RPMI8226 (cell line): ENCODE measurements around the gene CIAO3.

Source experiments
- DNase-seq: peaks from one replicate; pipeline ENCODE4 v3.0.0-alpha.2; 2015

CIAO3 gene

DNA sequence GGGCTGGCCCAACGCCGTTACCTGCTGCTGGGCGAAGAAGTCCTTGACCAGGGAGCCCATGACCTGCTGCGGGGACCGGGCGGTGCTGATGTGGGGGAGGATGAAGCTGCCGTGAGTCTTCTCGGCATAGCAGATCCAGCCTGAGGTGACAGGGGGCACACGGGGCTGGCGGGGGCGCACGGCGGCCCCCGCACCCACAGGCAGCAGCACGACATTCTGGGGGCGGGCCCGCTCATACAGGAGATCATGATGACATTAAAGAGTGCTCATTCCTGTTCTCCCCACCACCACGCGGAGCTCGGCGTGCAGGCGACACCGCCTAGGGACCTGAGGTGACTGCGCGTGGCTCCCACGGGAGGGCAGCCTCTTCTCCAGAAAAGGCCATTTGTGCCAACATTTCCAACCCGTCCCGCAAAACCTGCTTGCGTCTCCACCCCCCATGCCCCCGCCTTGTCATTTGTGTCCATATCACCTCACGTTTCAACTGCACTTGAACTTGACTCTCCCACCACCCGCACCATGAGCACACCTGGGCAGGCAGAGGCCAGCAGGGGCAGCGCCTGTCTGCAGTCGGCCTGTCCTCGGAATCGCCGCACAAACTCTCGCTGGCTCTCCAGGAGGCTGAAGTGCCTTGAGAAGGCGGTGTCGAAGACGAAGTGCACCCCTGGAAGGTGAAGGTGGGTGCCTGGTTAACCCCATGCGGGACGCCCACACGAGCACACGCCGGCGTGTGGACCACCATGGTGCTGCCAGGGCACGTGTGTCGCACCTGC is 6.4 kb downstream of the CIAO3 start:
- DNase-seq = no peak

DNA sequence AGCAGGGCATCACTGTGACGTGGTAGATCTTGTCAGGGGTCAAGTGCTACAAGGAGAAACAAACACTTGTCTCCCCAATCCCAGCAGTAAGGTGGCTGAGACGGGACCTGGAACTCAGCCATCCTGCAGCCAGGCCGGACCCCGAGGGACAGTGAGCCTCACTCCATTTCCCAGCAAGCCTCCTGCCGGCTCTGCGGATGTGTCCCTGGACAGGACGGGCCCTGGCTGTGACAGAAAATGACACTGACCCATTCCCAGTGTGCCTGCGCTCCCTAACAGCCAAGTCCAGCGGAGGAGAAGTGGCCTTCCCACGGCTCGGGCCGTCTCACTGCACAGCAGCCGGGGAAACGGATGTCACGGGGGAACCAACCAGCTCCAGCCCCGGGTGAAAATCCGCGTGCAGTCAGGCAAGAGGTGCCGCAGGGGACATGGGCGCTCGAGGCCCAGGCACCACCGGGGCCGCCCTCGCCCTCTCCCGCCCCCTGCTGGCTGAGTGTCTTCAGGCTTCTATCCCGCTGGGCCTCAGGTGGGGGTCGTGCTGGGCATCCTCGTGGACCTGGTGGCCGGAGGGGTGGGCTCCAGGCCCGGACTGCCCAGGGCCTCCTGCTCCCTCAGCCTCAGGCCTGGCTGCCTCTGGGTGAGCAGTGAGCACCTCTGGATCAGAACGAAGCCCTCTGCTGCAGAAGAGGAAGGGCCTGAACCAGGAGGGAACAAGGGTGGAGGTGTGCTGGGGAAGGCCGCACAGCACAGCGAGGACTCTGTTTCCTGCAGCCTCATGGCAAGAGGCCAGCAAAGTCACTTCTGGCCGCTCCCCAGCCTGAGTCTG is 7.2 kb downstream of the CIAO3 start:
- peak; percentile 12 for DNase-seq

DNA sequence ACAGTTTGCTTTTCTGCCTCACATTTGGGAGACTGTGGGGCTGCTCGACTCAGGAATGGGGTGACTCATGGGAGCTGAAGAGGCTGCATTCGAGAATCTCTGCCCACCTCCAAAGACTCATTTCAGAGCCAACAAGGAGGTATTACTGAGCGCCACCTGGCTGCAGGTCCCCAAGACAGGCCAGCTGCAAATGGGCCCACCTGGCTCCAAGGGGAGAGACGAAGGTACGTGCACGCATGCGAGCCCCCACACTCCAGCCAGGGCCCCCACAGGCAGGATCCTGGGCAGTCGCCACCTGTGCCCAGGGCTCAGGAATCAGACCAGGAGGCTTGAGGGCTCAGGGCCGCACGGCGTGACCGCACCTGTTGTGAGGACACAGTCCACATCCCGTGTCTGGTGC is 7.9 kb downstream of the CIAO3 start:
- DNase-seq = no peak

DNA sequence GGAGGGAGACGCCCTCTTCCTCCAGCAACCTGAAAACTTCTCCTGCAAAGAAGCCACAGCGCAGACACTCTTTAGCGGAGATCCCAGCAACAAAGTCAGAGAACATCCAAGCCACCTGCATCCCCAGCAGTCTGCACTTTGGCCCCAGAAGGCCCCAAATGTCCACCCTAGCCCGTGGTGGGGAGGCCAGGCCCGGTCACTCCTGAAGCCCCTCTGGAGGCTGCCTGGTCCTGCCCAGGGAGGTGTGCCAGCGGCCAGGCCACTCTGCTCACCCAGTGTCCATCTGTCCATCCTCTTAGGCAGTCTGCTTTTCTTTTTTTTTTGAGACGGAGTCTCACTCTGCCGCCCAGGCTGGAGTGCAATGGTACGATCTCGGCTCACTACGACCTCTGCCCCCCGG is 8.5 kb downstream of the CIAO3 start:
- DNase-seq = no peak

DNA sequence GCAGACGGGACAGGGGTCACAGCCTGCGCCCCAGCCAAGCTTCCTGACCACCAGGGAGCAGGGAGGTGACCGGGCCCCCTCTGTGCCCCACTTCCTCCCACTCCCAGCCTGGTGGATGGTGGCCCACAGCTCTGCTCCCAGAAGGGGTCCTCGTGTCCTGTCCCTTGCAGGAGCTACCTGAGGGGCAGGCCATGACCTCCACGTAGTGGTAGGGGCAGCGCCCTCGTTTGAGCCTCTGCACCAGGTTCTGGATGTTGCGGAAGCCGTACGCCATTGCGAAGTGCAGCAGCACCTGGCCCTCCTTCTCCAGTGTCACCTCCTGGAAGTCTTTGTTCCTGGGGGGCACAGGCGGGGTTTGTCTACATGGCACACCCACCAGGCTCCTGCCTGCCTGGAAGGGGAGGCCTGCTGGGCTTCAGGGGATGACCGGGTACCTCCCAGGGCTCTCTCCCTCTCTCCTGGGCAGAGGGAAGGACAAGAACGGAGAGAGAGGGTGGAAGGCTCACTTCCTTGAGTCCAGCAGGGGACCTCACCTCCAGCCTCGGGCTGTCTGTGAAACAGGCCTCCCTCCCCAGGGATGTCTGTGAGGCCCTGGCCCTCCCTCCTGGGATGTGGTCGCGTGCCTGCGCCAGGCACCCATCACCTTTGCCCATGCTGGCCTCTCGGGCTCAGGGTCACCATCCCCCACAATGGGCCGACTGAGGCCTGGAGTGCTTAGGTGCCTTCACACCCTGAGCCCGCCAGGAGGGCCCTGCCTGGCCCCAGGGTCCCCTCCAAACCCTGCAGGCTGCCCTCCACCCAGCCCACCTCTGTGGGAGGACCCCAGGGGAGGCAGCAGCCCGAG is 9.9 kb downstream of the CIAO3 start:
- DNase-seq = no peak

DNA sequence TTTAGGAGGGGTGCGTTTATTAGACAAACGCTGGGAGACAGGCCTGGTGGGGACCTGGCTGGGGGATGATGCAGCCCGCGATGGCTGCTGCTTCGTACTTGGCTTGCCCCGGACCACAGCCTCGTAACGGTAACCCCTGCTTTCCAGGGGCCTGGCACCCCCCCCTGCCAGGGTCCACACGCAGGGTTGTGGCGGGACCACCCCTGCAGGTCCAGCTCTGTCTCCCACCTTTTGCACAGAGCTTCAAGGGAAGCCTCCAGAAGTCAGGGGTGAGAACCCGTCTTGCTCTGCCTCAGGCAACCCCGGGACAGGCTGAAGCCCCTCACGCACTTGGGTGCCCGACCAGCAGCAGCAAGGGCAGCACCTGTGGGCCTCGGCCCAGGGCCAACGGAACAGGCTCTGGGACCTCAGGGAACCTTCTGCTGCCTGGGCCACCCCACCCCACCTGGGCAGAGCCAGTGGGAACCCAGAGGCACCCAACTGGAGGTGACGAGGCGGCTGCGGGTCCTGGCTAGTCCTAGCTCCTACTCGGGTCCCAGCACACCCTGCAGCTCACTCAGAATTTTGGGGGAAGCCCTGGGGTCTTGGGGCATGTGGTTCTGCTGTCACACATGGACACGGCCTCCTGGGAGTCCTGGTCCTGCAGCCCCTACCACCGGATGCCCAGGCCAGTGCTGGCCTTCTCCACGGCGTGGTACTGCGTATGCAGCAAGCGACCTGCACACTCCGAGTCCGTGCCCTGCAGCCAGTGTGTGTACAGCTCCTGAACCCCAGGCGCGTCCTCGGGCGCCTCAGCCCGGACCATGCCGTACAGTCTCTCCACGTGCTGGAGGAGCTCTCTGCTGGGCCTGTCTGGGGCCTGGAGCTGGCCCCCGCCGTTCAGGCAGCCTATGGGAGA is 10.8 kb downstream of the CIAO3 start:
- no peak for DNase-seq

DNA sequence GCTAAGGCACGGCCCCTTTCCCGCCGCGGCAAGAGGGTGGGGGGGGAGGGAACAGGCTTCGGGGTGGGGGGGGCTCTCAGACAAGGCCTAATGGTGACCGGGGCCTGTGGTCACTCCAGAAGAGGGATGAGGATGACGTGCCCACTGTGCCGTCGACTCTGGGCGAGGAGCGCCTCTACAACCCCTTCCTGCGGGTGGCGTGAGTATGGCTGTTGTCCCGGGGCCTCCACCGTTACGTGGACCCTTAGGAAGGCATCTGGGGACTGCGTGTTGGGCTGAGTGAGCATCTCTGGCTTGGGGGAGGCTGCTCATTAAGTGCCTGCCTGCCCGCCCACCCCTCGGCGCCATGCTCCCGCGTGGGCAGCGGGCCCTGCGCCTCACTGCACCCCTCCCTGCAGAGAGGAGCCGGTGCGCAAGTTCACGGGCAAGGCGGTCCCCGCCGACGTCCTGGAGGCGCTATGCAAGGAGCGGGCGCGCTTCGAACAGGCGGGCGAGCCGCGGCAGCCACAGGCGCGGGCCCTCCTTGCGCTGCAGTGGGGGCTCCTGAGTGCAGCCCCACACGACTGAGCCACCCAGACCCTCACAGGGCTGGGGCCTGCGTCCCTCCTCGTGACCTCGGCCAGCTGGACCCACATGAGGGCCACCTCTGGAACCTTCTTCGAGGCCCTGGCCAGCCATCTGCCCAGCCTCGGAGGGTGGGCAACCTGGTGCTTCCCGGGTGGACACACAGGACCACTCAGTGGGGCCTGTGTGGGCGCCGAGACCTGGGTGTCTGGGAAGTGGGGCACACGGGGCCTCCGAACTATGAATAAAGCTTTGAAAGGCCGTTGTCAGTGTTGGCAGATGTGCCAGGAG is 11.7 kb downstream of the CIAO3 start:
- DNase-seq = peak; percentile 26

DNA sequence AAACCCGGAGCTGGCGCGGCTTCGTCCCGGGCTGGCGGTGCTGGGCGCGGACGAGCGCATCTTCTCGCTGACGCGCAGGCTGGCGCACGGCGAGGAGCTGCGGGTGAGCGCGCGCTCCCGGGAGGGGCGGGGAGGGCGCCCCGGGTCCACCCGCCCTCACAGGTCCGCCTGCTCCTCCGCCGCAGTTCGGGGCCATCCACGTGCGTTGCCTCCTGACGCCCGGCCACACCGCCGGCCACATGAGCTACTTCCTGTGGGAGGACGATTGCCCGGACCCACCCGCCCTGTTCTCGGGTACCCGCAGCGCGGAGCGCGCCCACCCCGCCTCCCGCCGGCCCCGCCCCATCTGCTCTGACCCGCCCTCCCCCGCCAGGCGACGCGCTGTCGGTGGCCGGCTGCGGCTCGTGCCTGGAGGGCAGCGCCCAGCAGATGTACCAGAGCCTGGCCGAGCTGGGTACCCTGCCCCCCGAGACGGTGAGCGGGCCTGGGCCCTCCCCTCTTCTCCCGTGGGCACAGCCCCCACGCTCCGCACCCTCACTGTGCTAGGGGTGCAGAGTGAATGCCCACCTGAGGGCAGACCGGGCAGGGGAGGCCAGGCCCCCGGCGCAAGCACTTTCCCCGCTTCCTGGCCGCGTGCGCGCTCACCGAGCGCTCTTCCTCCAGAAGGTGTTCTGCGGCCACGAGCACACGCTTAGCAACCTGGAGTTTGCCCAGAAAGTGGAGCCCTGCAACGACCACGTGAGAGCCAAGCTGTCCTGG is 12.5 kb downstream of the CIAO3 start:
- peak; percentile 97 for DNase-seq

DNA sequence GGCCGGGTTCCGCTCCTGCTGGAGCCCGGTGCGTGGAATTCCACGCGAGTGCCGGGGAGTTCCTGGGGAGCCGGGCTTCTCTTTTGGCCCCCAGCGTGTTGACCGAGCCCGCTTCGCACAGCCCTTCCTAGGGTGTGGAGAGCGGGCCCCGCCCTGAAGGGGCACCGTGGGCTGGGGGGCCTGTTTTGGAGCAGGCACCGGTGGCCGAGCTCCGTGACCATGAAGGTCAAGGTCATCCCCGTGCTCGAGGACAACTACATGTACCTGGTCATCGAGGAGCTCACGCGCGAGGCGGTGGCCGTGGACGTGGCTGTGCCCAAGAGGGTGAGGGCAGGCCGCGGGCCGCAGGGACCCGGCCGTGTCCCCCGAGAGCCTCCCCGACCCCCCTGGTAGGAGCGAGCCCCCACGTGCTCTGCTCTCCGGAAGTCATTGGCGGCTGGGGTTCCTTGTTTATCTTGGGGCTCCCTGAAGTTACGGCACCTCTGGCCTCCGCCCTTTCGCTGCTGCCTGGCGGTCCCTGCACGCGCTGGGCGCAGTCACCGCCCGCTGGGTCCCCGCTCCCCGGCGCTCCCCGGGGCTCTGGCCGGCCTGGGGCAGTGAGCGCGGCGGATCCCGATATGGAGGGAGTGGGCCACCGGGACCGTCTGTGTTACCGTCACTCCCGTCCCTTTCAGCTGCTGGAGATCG is 13.4 kb downstream of the CIAO3 start:
- peak; percentile 62 for DNase-seq

DNA sequence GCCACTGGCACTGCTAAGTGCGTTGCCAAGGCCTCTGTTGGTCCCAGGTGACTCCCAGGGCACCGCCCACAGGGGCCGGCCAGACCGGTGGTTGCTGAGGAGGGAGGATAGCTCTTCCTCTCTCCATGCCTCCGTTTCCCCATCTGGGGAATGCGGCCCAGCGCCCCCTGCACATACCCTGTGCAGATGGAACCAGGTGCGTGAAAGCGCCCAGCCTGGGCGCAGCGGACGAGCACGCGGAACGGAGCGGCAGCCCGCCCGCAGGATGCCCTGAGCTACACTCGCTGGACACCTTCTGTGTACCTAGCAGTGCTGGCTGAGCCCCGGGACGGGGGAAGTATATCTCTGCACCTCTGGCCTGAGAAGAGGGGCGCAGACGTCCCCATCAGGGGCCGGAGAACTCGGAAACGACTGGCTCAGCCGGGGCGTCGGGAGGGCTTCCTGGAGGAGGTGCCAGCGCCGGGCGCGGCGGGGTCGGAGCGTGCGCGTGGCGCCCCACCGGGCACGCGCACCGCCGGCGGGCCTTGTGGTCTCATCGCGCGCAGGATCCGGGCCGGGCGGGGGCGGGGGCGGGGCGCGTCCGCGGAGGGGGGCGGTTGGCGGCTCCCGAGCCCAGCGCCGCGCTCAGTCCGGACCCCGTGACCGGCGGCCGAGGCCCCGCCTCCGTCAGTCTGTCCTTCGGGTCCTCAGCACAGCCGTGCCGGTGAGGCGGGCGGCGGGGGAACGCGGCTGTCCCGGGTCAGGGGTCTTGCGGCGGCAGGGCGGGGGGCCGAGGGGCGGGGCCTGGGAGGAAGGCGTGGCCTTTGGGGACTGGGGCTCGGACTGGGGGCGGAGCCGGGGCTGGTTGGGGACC is 14.1 kb downstream of the CIAO3 start, which contains the start of the genes CCDC78 and HAGHL:
Gene CCDC78, minus strand, starts transcription at position 6 of the 853 bp plus-strand sequence. CDS start 76 bp downstream, outside the sequence.
Gene HAGHL, plus strand, starts transcription at position 669 of the 853 bp plus-strand sequence. CDS start 404 bp downstream, outside the sequence.
- peak; percentile 83 for DNase-seq

DNA sequence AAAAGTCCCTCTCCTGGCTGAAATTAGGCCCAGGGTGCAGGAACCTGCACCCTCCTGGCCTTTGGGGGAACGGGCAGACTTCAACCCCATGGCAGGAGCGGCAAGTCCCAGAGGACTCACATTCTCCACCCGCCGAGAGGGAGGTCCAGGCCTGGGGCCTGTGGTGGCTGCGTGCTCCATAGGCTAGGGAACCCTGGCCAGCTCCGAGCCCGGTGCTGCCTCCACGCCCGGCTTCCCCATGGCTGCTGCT is 14.7 kb downstream of the CIAO3 start:
- no peak for DNase-seq

DNA sequence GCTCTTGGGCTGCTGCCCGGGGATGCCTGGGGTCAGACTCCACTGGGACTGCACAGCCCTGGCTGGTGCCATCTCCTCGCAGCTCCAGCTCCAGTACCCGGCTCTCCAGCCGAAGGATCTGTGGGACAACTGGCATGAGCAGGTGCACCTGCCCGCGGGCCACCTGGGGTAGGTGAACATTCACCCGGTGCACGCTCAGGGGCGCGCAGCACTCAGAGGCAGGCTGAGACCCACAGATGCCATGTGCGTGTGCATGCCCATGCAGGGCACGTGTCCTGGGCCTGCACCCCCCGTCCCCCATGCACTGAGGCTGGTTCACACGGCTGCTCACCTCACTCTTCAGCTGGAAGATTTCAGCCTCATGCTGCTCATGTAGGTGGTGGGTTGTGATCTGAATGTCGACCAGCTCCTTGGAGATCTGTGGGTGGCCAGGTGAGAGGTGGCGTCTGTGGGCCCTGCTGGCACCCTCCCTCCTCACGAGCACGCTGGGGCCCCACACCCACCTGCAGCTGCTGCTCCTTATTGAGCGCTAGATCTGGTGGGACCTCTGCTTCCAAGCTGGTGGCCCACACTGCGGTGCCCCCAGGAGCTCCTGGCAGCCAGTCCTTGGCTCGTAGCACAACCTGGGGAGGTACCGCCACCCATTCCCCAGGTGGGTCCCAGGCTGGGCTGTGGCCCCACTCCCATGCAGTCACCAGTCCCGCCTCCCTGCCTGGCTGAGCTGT is 15.2 kb downstream of the CIAO3 start:
- no peak for DNase-seq

DNA sequence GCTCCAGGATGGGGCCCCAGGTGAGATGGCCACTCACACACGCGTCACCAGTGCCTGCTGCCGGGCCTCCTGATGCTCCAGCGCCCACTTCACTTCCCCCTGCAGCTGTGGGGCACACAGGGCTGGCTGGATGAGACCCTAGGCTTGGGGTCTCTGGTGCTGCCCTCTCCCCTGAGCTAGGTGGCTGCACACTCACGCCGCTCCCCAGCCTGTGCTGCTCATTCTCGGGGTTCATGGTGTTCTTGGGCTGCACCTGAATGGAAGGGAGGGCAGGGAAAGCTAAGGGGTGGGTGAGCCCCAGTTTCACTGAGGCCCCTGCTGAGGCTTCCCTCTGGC is 15.8 kb downstream of the CIAO3 start:
- DNase-seq = no peak

DNA sequence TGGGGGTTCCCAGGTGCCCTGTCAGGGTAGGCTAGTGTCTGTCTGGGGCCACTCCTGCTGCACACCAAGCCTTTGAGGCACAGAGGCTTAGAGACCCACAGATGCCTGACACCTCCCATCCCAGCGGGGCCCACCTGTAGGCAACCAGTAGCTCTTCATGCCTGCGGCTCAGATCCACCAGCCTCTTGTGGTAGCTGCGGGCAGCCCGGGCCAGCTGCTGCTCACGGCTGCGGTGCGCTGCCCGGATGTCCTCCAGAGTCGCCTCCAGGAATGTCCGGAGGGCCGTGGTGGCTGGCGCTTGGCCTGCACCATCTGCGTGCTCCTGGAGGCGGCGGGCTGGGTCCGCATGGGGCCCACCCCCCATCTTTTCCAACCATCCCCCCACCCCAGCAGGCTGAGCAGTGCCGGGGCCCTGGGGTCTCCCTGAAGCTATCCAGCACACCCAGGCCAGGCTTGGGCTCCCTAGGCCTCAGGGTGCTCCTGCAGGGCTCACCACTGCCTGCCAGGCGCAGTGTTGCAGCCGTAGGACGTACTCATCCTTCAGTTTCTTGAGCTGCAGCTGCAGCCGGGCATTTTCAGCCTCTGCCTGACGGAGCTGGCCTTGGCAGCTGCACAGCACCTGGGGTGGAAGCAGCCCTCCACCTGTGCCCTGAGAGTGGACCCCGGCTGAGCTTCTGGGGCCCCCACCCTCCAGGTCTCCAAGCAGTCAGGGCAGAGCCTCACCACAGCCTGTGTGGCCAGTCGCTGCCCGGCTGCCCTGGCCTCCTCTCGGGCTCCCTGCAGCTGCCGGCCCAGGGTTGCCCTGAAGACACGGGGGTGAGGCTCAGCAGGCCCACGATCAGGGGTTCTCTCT is 16.4 kb downstream of the CIAO3 start:
- no peak for DNase-seq

DNA sequence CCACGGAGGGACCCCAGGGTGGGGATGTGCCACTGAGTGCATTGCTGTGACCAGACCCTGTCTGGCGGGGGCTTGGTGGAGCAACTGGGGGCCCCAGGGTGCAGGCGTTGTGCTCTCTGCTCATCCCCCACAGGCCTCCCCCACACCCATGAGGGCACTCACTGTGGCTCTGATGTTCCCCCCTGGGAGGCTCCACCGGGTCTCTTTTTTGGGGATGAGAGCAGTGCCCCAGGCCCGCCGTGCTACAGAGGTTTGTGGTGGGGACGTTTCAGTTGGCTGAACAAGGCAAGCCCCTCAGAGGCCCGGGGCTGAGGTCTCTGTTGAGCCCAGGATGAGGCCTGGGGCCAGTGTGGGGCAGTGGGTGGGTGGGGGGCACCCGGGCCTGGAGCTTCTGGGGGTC is 17.1 kb downstream of the CIAO3 start:
- DNase-seq = no peak

DNA sequence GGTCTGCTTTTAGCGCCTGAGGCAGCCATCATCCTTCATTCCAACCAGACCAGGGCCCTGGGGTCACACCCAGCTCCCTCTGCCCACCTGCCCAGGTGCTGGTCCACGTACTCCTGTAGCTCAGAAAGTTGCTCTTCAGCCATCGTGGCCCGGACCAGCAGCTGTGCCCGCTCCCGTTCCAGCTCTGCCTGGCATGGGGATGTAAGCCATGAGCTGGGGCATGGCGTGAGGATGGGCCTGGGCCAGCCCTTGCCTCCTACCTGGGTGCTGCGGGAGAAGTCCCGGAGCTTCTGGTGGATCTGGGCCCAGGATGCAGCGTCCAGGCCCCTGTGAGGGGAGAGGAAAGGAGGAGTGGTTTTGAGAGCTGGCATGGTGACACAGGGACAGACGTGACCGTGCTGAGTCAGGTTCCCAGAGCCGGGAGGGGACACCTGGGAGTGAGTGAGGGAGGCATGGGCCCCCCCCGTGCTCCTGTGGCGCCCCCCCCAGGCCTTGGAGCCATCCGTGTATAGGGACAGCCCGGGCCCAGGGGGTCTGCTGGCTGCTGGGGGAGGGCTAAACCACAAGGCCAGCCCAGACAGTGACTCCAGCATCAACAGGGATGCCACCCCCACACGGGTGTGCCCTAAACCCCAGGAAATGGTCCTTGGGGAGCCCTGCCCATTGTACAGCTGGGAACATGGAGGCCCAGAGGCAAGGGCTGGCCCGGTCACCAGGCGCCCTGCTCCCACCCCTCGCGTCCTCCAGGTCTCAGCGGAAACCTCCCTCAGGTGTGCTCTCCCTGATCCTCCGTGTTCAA is 17.8 kb downstream of the CIAO3 start:
- DNase-seq = no peak
